GM18858 (cell line): Measurements from ENCODE around the gene CMKLR1.

ENCODE experiments used
- ATAC-seq: cut with Tn5 transposase; IDR thresholded peaks from one replicate; pipeline ENCODE4 v1.9.1; 2021; ENCODE audit not compliant: unreplicated experiment

The CMKLR1 gene

GRCh38 chr12:108302016-108302402 lies 37.1 kb downstream of the CMKLR1 start:
- no peak for ATAC-seq

- ATAC-seq = no peak
These were observed 37.8 kb downstream of the CMKLR1 start for GRCh38 chr12:108301346-108301745.

GRCh38 chr12:108299980-108300696 lies 39.0 kb downstream of the CMKLR1 start:
- no peak for ATAC-seq

GRCh38 chr12:108299516-108299915 lies 39.6 kb downstream of the CMKLR1 start:
- no peak for ATAC-seq

DNA sequence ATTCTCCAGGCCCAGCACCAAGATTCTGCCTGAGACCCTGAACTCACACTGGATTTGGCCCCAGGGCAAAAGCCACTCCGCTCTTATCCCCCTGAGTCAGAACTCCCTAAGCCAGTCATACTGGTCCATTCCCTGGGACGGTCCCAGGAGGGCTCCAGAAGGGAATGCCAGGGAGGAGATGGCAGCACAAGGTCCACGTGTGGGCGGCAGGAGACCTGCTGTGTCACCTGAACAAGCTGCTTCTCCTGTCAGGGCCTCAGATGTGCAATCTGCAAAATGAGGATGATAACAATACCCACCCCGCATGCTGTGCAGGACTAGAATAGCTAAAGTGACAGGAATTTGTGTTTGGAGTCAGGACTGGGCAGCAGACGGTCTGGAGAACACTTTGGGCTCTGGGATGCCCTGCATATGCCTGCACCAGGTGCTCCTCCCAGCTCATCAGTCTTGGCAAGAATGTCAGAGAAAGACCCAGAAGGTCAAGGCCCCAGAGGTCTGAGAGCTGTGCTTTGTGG lies 40.3 kb downstream of the CMKLR1 start:
- ATAC-seq = no peak

DNA sequence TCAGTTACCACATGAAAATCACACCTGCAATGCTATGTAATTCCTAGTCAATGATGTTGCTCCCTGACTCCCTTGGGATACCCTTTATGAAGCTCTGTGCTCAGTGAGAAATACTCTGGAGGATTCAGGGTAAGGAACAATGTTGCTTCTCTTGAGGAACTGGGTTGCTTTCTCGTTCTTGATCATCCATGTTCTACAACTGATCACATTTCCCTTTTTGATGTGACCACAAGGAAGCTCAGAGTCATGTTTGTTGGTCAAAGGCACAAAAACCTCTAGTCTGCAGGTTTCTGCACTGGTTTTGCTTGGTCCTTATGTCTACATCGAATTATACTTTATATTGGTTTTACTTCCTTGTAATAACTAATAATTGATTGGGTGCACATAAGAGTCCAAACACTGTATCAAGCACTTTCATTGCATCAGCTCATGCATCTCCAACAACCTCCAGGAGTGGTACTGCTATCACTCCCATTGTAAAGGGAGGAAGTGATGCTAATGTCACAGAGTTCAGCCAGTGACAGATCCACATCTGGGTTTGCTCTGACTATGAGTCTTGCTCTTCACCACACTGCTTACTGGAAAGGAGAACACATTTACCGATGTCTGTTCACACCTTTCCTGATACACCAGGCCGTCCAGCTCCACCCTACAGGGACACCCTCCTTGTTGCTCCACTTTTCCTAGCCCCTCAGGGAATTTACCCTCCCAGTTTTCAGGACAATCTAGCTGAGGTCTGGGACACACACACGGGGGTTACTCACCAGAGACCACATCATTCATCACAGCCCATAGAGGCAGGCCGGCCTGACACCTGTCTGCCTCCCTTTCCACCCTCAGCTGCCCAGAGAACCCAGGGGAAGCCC lies 41.0 kb downstream of the CMKLR1 start:
- peak; percentile 57 for ATAC-seq

- no peak for ATAC-seq
These were observed 41.7 kb downstream of the CMKLR1 start for GRCh38 chr12:108297424-108297823.

DNA sequence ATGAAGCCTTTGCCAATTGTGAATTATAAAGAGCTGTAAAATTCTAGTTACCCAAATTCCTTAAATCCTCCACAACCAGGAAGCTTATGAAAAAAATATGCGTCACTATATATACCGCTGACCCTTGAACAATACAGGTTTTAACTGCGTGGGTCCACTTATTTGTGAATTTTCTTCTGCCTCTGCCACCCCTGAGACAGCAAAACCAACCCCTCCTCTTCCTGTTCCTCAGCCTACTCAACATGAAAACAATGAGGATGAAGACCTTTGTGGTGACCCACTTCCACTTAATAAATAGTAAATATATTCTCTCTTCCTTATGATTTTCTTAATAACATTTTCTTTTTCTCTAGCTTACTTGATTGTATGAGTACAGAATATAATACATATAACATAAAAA lies 42.2 kb downstream of the CMKLR1 start:
- ATAC-seq = no peak

DNA sequence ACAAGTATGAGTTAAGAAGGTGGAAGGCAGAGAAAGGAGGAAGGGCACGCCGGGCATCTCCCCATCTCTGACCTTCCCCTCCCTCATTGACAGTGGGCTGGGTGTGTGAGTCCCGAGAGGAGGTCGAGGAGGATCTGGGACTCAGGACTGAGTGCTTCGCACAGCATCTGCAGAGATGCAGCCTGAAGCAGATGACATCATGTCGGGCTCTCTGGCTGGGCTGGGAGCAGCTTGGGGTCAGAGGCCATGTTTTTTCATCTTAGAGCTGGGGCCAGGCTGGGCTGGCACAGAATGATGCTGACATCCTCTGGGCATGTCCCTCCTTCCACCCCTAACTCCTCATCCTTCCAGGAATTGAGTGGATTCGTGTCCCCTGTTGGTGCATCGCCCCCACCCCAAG lies 43.5 kb downstream of the CMKLR1 start:
- no peak for ATAC-seq

DNA sequence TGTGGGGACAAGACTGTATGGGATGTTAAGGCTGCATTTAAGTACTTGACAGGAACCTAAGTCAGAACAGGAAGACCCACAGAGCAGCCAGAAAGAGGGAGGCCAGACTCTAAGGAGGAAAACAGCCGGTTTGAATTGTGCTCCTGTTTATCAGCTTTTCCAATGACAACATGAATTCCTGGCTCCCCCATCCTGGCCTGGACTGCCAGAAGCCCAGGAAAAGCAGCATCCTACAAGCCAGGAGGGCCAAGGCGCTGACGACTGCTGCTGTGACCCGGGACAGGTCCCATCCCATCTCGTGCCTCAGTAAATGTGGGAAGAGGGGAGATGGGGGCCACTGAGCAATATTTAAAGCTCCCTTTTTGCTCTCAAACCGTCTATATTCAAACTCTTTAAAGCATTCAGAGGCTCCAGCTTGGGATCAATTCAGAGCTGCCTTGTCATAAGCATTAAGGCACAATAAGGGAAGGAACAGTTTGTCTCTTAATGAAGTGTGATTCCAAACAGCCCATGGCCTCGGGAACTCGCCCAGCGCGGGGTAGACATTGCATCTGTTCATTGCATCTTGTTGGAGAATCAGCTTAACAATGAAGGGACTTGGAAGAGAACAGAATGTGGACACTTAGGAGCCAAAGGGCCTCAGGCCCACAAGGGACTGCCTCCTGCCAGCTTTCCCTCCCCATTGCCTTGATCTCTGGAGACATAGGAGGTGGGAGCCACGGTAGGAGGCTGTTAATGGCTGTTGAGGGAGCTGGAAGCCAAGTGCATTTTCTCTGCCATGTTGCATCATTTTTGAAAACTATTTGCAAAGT lies 49.6 kb downstream of the CMKLR1 start:
- no peak for ATAC-seq

DNA sequence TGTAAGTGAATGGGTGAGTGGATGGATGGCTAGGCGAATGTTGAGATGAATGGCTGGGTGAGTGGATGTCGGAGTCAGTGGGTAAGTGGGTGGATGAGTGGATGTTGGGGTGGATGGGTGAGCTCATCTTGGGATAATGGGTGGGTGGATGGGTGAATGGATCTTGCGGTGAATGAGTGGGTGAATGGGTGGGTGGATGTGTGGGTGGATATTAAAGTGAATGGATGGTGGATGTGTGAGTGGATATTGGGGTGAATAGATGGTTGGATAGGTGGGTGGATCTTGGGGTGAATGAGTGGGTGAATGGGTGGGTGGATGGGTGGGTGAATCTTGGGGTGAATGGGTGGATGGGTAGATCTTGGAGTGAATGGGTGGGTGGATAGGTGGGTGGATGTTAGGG lies 51.9 kb downstream of the CMKLR1 start:
- ATAC-seq = no peak

DNA sequence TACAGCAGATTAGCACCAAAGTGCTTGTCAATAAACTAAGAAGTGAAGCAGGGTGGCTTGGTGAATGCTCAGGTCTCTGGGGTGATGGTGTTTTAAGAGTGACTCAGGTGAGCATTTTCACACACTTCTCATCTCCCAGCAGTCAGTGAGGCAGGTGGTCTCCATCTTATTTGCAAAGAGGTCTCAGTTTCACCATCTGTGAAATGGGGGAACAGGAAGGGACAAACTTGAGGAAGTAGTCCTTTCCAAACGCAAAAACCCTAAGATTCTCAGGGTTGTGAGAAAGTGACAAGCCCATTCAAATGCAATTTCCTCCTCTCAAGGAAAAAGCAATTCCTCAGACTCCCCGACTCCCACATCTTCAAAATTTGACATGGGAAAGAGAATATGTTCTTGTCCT lies 54.1 kb downstream of the CMKLR1 start:
- ATAC-seq = no peak

DNA sequence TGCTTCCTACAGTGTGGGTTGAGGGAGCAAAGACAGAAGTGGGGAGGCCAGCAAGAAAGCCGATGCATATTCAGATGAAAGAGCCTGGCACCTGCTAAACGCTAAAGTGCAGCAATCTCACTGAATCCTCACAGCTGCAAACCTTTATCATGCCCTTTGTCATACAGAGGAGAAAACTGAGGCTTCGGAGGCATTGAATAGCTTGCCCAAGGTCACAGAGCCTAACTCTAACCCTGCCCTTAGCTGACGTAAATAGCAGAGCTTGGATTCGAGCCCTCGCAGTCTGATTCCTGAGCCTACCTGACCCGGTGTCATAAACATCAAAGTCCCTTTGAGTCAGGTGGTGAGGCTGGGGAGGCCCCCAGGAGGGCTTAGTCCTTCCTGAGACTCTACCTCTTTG lies 54.9 kb downstream of the CMKLR1 start:
- no peak for ATAC-seq

GRCh38 chr12:108282676-108283075 lies 56.4 kb downstream of the CMKLR1 start:
- ATAC-seq = no peak

- no peak for ATAC-seq
These were observed 57.0 kb downstream of the CMKLR1 start for GRCh38 chr12:108282160-108282559.

DNA sequence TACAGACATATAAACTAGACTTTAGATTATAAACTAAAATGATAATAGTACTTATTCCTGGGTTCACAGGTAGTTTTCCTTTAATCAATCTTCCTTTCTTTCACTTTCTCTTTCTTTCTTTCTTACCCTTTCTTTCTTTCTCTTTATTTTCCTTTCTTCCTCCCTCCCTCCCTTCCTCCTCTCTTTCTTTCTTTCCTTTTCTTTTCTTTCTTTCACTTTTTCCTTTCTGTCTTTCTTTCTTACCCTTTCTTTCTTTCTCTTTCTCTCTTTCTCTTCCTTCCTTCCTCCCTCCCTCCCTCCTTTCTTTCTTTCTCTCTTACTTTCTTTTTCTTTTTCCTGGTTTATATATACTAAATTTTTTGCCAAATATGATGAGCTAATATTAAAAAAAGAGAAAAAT lies 61.5 kb downstream of the CMKLR1 start:
- no peak for ATAC-seq

- no peak for ATAC-seq
These were observed 65.9 kb downstream of the CMKLR1 start for GRCh38 chr12:108273217-108273616.

DNA sequence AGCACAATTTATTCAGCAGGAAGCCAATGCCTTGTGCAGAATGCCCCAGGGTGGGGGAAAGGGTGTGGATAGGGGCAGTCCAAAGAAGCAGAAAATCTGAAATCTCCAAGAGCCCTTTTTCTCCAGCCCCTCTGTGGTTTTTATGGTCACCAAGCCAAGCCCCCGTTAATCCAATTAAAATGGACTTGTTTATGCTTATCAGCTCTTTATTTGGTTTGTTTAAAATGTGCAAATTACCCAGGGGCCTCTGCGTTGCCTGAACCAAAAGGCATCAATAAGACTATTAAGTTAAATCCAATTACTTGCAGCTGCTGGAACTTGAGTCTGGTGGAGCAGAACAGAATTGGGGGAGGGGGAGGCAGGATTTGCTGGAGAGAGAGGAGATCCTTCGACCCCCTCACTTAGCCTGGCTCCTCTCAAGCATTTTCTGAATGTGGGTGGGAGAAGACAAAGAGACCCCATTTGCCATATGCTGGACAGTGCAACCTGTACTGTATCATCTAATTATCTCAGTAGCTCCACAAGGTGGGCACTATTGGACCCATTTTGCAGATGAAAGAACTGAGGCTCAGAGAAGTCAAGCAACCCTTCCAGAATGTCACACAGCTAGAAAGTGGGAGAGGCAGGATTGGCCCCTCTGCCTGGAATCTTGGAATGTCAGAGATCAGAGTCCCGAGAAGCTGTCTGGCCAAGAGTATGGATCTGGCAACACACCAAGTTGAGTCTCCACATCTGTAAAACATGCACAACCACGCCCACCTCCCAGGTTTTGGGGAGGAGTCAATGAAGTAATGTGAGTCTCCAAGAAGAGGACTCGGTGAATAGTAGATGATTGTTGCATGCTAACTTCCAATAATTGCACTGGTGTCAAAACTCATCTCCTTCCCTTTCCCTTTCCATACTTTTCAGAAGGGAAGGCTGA lies 66.9 kb downstream of the CMKLR1 start:
- ATAC-seq = no peak

DNA sequence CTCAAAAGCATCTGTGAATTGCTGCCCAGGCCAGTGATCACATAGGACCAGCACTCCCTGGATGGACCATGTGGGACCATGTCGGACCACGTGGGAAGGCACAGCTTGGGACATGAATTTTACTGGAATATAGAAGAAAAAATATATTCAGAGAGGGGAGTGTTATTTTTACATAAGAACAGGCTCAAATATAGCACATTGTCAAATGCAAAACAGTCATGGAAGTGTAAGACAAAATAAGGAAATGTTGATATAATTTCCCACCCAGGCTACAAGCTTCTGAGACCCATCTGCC lies 68.3 kb downstream of the CMKLR1 start:
- ATAC-seq = no peak

- ATAC-seq = no peak
These were observed 68.9 kb downstream of the CMKLR1 start for GRCh38 chr12:108270035-108270848.
